Thyroid gland (tissue), 4 donors: ENCODE data around the gene PPM1L. TPM values are rescaled to one million over a fixed set of nuclear protein-coding genes. Genes with fewer than 3 reads are reported as not detected.
"Not testable (repeated sequence)": the region's sequence is repeated elsewhere in the genome, so short reads cannot be mapped to it uniquely, and the experiment has no call there.

Experiments
- DNase-seq, 2 donors: peaks; one replicate each; pipeline ENCODE4 v3.0.0-alpha.2; 2019
- H3K27ac ChIP-seq, 3 donors: fragments of 200-600 bp; sonication (generic); 1 replicate in 2 of 3; 2 replicates in 1 of 3; pipeline ENCODE4 v1.5.1; 2016 to 2019; ENCODE audit warnings: mild to moderate bottlenecking in 1 of 3, moderate library complexity in 1 of 3
- H3K27me3 ChIP-seq: fragments of 200-600 bp; sonication (generic); one replicate; pipeline ENCODE4 v1.5.1; 2019
- H3K36me3 ChIP-seq, 2 donors: fragments of 200-600 bp; sonication (generic); one replicate each; pipeline ENCODE4 v1.5.1; 2016 to 2019
- H3K4me1 ChIP-seq, 2 donors: fragments of 200-600 bp; sonication (generic); one replicate each; pipeline ENCODE4 v1.5.1; 2017 to 2019
- H3K4me3 ChIP-seq, 3 donors: fragments of 200-600 bp; sonication (generic); replicated peaks in 1 of 3; 1 replicate in 2 of 3; 2 replicates in 1 of 3; pipeline ENCODE4 v1.5.1; 2016; ENCODE audit warnings: mild to moderate bottlenecking in 1 of 3
- H3K9me3 ChIP-seq: fragments of 200-600 bp; sonication (generic); one replicate; pipeline ENCODE4 v1.5.1; 2017
- POLR2A ChIP-seq, 2 donors: fragments of 450-650 bp; IDR thresholded peaks; one replicate each; pipeline ENCODE4 v1.6.1; 2017; ENCODE audit warnings: antibody characterized with exemption in 2 of 2, mild to moderate bottlenecking in 2 of 2, moderate library complexity in 1 of 2
- WGBS, 2 donors: methylation state at CpG; one replicate each; pipeline ENCODE4 v1.1.5; 2017; 5-methylcytosine and 5-hydroxymethylcytosine counted together
- intact Hi-C: fragments of 100-400 bp; cut with DNase I; formaldehyde crosslinking; loops from one replicate; pipeline ENCODE4 v1.15.1; 2023
- total RNA-seq, 4 donors: library from RNA; depleted of rRNA; stranded (reverse); fragments of >200 nt; gene quantifications; one replicate each; pipeline ENCODE4 v1.2.3, GENCODE V29; 2016
- TF ChIP-seq, protein P1 (sequence below), 6 experiments: fragments of 200-600 bp in 3 of 6; fragments of 450-650 bp in 3 of 6; sonication (generic) in 3 of 6; IDR thresholded peaks; one replicate each; pipeline ENCODE4 v1.5.1; 2016 to 2019; ENCODE audit warnings: antibody characterized with exemption in 6 of 6, mild to moderate bottlenecking in 2 of 6, inconsistent platforms in 1 of 6, moderate library complexity in 1 of 6

Gene PPM1L
- 10 to 100 TPM; 47.2 to 77.4 (median 50.4) TPM for total RNA-seq

DNA sequence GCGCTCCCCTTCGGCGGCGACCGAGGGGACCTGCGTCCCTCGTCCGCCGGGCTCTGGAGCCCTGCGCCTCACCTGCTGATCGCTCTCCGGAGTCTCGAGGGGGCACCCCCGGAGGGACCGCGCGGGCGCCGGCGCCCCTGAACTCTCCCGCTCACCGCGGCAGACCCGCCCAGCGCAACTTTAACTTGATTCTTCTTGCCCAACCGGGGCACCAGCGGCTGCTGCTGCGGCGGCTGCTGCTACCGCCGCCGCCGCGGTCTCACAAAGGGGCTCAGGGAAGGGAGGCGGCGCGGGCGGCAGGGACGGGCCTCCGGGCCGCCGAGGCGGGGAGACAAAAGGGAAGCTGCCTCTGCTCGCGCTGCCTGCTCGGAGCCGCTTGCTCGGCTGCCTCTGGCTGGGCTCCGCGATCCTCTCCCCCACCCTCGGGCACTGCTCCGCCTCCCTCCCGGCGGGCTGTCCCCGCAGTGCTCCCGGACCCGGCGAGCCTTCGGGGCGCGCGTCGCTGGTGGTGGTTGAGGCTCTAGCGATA, at the start of gene PPM1L:
TSS of gene PPM1L (plus strand) at position 456 of the 529 bp plus-strand sequence.
- intact Hi-C loops, result no loop called here
- peaks cover 24 to 33% of the 10 kb centered on the region in 2 donors for H3K4me1 ChIP-seq
- TF ChIP-seq, protein P1, sequence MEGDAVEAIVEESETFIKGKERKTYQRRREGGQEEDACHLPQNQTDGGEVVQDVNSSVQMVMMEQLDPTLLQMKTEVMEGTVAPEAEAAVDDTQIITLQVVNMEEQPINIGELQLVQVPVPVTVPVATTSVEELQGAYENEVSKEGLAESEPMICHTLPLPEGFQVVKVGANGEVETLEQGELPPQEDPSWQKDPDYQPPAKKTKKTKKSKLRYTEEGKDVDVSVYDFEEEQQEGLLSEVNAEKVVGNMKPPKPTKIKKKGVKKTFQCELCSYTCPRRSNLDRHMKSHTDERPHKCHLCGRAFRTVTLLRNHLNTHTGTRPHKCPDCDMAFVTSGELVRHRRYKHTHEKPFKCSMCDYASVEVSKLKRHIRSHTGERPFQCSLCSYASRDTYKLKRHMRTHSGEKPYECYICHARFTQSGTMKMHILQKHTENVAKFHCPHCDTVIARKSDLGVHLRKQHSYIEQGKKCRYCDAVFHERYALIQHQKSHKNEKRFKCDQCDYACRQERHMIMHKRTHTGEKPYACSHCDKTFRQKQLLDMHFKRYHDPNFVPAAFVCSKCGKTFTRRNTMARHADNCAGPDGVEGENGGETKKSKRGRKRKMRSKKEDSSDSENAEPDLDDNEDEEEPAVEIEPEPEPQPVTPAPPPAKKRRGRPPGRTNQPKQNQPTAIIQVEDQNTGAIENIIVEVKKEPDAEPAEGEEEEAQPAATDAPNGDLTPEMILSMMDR (IDR thresholded peaks at IDR 0.05), result no peak
- no peak for TF ChIP-seq POLR2A (IDR thresholded peaks at IDR 0.05)

DNA sequence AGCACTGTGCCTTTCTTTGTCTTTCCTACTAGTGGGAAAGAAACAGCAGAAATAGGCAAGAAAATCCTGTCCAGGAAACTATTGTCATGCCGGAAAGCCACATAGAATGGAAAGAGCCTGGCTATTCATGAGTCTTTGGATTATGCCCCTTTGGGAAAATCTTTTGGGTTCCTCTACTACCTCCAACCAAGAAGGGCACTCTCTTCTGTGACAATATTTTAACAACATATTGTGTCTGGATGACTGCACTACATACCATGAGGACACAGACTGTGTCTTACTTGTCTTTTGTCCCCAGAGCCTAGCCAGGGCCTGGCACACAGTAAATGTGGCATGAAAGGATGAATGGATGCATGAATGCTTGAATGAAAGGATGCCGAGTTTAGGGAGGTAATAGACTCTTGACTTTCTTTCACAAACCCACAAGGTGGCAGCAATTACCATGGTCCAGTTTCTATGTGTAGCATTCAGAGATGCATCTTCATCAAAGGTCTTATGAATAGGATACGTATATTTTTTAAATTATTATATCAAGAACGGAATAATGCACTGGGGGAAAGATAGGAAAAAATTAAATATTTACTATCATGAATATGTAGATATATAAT, 48.7 kb upstream of the PPM1L start:
- TF ChIP-seq, protein P1 (IDR thresholded peaks at IDR 0.05), result peak in 5 of 6 experiments; percentile 22 to 77 (median 64)
- TF ChIP-seq POLR2A (IDR thresholded peaks at IDR 0.05), result no peak
- Histone ChIP-seq H3K9me3 (no peaks in the 10 kb centered on the region), H3K27me3 (no peaks in the 10 kb centered on the region), H3K36me3 (no peaks in the 10 kb centered on the region), H3K4me3 (no peak overlapping the region), H3K27ac (no peak overlapping the region), H3K4me1 (peaks cover 0 to 4% of the 10 kb centered on the region in 2 donors)
- WGBS, 2 donors, result 19 to 21% methylated on average over 4 of the region's 4 CpGs
- intact Hi-C loops, result loop anchor here (5.0 kb wide), 1 partner anchor 235 kb away; no protein-coding TSS in a partner anchor
- peak; percentile 16 to 28 for DNase-seq

More for the DNA sequence above, at the start of gene PPM1L:
- Histone ChIP-seq H3K9me3 (no peaks in the 10 kb centered on the region), H3K27ac (peak within 1 kb of the TSS; percentile 93 to 96 (median 95)), H3K4me3 (peak within 1 kb of the TSS; percentile 80 to 95 (median 89)), H3K27me3 (no peaks in the 10 kb centered on the region), H3K36me3 (no peaks in the 10 kb centered on the region)
- WGBS, 2 donors, result 0 to 3% methylated on average over 12 to 24 of the region's 64 CpGs
- DNase-seq, result peak; percentile 71 to 72

DNA sequence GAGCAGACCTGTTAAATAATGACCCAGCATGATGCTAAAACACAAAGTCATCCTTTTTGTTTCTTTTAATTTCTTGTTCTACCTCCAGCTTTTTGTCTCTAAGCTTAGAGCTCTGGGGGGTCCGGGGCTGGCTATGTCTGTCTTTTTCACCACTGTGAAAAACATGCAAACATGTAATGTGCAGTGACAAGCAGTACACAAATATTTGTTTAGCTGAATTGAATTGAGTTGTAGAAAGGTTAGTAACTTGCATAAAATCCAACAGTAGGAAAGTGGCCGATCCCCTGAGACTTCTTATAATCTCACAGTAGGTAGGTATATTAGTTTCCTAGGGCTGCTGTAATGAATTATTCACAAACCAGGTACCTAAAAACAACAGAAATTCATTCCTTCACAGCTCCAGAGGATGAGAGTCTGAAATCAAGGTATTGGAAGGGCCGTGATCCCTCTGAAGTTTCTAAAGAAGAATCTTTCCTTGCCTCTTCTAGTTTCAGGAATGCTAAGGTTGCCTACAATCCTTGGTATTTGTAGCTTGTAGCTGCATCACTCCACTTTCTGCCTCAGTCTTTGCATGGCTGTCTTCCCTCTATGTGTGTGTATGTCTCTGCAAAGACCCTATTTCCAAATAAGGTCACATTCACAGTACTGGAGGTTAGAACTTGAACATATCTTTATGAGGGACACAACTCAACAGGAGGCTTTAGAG, 46.4 kb upstream of the PPM1L start:
- H3K27ac ChIP-seq, result no peak overlapping the region
- H3K4me1 ChIP-seq, result peaks cover 0 to 4% of the 10 kb centered on the region in 2 donors
- 92 to 93% methylated on average over 3 of the region's 3 CpGs for WGBS, 2 donors
- H3K36me3 ChIP-seq, result no peaks in the 10 kb centered on the region
- intact Hi-C loops, result loop anchor here (5.0 kb wide), 1 partner anchor 233 kb away; no protein-coding TSS in a partner anchor
- TF ChIP-seq, protein P1 (IDR thresholded peaks at IDR 0.05), result no peak
- TF ChIP-seq POLR2A (IDR thresholded peaks at IDR 0.05), result no peak
- no peak overlapping the region for H3K4me3 ChIP-seq
- H3K27me3 ChIP-seq, result no peaks in the 10 kb centered on the region
- DNase-seq, result no peak
- no peaks in the 10 kb centered on the region for H3K9me3 ChIP-seq

DNA sequence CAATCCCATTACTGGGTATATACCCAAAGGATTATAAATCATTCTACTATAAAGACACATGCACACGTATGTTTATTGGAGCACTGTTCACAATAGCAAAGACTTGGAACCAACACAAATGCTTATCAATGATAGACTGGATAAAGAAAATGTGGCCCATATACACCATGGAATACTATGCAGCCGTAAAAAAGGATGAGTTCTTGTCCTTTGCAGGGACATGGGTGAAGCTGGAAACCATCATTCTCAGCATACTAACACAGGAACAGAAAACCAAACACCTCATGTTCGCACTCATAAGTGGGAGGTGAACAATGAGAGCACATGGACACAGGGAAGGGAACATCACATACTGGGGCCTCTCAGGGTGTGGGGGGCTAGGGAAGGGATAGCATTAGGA, 42.9 kb upstream of the PPM1L start:
- H3K27ac ChIP-seq, H3K9me3 ChIP-seq, intact Hi-C loops, H3K27me3 ChIP-seq, H3K36me3 ChIP-seq, H3K4me3 ChIP-seq, DNase-seq, H3K4me1 ChIP-seq: not testable (repeated sequence)
- 87 to 96% methylated on average over 3 of the region's 3 CpGs for WGBS, 2 donors

DNA sequence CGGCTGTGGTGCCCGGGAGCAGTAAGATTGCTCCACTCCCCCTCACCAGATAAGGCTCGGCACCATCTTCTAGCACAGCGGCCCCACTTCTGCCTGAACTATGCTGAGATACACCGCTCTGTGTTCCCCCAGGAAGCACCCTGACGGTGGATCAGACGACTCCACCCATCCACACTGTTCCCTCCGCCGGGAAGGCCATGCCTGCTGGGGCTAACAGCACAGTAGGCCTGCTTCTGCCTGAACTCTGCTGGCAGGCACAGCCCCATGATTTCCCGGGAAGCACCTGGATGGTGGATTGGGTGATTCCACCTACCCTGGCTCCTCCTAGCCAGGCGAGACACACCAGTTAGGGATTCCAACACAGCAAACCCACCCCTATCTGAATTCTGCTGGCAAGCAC, 36.3 kb upstream of the PPM1L start:
- 95% methylated on average over 9 to 11 of the region's 11 CpGs for WGBS, 2 donors
- no peaks in the 10 kb centered on the region for H3K36me3 ChIP-seq
- no peaks in the 10 kb centered on the region for H3K27me3 ChIP-seq
- TF ChIP-seq POLR2A (IDR thresholded peaks at IDR 0.05), result no peak
- TF ChIP-seq, protein P1 (IDR thresholded peaks at IDR 0.05), result no peak
- H3K4me3 ChIP-seq, result no peak overlapping the region
- DNase-seq, result no peak
- no peaks in the 10 kb centered on the region for H3K4me1 ChIP-seq
- intact Hi-C loops, result no loop called here
- H3K9me3 ChIP-seq, result no peaks in the 10 kb centered on the region
- H3K27ac ChIP-seq, result no peak overlapping the region
